Activated CD8-positive, alpha-beta memory T cell treated with anti-CD3 and anti-CD28 coated beads, Interleukin-2, amount 50 U/mL, for 24 hours (primary cell): ENCODE results near the gene LRP10.
"Not testable (repeated sequence)": the region's sequence is repeated elsewhere in the genome, so short reads cannot be mapped to it uniquely, and the experiment has no call there.

ENCODE experiments used
- DNase-seq: peaks from one replicate; pipeline ENCODE4 v3.0.0-alpha.2; 2020; ENCODE audit errors: extremely low read depth

Gene LRP10, protein sequence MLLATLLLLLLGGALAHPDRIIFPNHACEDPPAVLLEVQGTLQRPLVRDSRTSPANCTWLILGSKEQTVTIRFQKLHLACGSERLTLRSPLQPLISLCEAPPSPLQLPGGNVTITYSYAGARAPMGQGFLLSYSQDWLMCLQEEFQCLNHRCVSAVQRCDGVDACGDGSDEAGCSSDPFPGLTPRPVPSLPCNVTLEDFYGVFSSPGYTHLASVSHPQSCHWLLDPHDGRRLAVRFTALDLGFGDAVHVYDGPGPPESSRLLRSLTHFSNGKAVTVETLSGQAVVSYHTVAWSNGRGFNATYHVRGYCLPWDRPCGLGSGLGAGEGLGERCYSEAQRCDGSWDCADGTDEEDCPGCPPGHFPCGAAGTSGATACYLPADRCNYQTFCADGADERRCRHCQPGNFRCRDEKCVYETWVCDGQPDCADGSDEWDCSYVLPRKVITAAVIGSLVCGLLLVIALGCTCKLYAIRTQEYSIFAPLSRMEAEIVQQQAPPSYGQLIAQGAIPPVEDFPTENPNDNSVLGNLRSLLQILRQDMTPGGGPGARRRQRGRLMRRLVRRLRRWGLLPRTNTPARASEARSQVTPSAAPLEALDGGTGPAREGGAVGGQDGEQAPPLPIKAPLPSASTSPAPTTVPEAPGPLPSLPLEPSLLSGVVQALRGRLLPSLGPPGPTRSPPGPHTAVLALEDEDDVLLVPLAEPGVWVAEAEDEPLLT

DNA sequence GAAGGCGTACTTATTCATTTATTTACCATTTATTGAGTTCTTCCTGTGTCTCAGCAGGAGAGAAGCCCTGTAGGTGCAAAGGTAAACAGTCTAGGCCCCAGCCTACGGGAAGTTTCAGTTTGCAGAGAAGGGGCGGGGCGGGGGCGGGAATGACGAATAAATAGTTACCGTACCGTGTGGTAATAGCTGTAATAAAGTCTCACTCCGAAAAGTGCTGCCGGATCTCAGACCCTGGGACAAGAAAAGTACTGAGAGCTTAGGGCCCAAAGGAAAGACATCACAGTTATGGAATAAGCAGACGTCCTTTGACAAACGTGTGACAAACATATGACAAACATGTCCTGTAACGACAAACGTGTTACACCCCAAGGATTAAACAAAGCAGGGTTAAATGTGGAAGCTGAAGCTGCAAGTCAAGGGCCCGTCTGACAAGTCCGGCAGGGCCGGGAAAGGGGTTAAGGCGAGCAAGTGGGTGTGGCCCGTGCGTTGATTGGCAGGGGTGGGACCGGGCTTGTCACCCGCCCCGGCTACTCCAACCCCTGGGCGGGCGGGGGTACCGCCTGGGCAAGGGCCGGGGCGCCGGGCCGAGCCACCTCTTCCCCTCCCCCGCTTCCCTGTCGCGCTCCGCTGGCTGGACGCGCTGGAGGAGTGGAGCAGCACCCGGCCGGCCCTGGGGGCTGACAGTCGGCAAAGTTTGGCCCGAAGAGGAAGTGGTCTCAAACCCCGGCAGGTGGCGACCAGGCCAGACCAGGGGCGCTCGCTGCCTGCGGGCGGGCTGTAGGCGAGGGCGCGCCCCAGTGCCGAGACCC, at the start of gene LRP10:
LRP10 (plus strand) TSS at position 517 of the 809 bp plus-strand sequence. CDS start 564 bp downstream, outside the sequence.
- DNase-seq: no peak

GRCh38 chr14:22822016-22822570, 49.4 kb upstream of the LRP10 start:
- no peak for DNase-seq

- DNase-seq: peak; percentile 20
Measured at GRCh38 chr14:22822571-22823098, 48.9 kb upstream of the LRP10 start.

GRCh38 chr14:22824711-22825359, 46.7 kb upstream of the LRP10 start:
- no peak for DNase-seq

GRCh38 chr14:22829076-22829660, 42.4 kb upstream of the LRP10 start:
- not testable (repeated sequence) for DNase-seq

- peak; percentile 76 for DNase-seq
Measured at GRCh38 chr14:22829661-22830442, 41.7 kb upstream of the LRP10 start, which contains the start of gene MRPL52. Gene MRPL52 (plus strand): TSS chr14:22829887. CDS start chr14:22829913, 26 bp downstream.

DNA sequence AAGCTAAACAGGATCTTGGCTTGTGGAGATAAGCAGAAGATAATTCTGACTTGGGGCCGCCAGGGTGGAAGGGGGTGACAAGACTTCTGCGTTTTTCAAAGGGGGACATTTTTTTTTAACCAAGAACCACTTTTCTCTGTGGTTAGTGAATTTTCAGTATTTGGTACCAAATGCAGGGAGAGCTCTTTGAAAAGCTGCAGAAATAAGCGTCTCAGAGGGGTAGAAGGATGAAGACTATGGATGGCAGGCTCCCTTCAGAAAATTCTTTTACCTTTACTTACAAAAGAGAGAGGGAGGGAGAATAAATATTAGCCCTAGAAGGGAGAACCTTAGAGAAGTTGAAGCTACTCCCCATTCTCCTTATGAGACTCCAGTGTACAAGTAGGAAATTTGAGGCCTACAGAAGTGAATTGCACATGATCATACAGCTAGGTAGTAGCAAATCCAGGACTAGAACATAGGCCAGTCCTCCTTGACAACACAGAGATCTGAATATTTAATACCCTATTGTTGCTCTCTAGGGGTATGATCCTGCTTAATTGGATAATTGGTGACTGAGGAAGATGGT, 41.0 kb upstream of the LRP10 start:
- no peak for DNase-seq

DNA sequence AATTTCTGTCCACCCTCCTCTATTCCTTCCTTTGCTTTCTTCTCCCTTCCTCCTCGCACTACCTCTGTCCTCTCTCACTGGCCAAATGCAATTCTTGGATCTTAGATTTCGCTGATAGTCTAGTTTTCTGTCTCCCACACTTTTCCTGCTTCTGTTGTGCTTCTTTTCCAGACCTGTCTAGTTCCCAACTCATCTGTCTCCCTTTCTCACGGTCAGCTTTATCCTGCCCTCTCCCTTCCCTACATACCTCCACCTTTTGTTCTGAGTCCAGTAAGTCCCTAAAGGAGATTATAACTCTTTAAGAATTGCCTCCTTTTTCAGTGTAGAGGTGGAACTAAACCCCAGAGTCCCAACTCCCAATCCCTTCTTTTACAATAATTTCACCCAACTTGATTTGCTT, 36.0 kb upstream of the LRP10 start:
- no peak for DNase-seq

DNA sequence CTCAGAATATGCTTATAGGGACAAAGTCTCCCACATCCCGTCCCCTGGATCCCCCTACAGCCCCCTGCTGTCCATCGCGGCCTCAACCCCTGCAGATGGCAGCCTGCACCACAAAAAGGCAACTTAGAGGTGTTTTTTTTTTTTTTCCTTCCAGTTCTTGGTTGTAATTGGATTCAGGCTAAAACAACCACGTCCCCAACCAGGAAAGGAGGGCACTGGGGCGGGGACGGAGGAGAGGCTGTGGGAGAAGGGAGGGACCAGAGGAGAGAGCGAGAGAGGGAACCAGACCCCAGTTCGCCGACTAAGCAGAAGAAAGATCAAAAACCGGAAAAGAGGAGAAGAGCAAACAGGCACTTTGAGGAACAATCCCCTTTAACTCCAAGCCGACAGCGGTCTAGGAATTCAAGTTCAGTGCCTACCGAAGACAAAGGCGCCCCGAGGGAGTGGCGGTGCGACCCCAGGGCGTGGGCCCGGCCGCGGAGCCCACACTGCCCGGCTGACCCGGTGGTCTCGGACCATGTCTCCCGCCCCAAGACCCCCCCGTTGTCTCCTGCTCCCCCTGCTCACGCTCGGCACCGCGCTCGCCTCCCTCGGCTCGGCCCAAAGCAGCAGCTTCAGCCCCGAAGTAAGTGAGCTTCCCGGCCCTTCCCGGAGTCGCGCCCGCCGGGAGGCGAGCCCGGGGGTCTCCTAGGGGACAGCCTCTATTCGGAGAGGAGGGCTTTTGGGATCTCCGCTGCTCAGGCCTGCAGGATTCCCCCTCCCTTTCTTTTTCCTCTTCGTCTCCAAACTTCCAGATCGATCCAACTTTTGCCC, 35.0 kb upstream of the LRP10 start, which contains the start of gene MMP14:
MMP14 (plus strand) TSS at position 285 of the 813 bp plus-strand sequence; CDS start at position 518, 233 bp downstream.
- DNase-seq: no peak

- no peak for DNase-seq
Measured at GRCh38 chr14:22837114-22837749, 34.3 kb upstream of the LRP10 start.

DNA sequence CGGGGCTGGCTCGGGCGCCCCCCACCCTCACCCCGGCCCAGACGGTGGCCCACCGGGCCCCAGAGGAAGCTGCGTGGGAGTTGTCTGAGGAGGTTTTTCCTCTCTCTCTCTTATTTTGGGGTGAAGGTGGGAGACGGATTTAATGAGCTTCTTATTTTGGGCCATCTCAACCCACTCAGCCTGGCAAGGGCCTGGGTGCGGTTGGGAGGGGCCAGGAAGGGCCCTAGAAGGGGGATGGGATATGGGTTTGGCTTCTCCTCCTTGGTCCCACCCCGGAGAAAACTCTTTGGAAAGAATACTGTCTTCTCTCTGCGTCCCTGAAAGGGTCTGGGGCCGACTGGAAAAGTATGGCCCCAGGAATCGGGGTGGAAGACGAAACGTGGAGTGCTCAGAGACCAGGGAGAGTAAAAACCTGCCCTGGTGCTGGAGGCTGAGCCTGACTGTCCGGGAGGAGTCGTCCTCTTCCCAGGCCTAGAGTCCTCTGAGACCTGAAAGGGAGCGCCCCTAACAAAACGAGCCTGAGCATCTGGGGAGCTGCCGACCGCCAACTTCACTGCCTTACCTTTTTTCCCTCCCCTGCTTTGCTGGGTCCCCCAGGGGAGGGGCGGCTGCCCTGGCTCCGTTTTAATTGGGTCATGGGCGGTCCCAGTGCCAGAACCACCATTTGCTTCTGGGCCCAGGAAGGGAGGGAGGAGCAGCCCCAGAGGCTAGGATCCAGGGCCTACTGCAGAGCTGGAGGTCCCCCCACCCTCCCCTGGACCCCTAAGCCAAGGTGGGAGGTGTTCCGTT, 33.6 kb upstream of the LRP10 start:
- DNase-seq: no peak

DNA sequence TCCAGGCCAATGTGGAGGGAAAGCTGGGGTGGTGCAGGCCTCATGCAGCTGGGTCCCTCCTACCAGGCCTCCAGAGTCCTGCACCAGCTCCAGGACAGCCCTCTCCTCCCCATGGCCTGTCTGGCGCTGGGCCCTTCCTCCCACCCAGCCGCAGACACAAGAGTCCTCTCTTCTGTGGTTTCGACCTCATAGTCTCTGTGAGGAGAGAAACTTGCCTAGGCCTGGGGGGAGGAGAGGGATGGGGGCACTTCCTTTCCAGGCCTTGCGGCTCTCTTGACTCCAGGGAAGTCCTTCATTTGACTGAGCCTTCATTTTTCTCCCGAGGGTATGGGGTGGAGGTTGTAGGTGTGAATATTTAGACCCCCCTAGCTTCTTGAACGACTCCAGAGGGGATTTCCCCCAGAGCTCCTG, 32.9 kb upstream of the LRP10 start:
- no peak for DNase-seq

DNA sequence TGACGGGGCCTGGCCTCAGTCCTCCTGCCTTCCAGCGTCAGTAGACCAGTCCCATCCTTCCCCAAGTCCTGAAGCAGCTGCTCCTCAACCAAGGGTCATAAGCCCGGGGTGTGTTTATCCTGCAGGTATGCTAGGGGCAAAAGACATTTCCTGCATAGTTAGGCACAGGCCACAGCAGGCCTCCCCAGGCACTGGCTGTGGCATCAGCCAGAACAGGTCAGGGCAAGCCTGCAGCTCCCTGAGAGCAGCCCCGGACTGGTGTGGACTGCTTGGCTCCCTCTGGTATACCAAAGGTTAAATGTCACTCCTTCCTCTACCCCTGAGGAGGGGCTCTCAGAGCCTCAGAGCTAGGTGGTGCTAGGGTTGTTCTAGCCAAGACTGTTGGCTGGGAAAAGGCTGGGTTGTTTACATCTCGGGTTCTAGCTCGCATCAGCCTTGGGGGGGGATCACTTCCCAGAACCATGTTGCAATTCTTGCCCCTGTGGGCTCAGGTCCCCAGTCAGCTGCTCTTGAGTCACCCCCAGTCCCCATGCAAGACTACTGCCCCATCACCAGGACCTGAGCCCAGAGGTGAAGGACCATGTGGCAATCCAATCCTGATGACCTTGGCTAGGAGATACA, 32.3 kb upstream of the LRP10 start:
- no peak for DNase-seq

GRCh38 chr14:22841311-22841710, 30.2 kb upstream of the LRP10 start:
- no peak for DNase-seq

DNA sequence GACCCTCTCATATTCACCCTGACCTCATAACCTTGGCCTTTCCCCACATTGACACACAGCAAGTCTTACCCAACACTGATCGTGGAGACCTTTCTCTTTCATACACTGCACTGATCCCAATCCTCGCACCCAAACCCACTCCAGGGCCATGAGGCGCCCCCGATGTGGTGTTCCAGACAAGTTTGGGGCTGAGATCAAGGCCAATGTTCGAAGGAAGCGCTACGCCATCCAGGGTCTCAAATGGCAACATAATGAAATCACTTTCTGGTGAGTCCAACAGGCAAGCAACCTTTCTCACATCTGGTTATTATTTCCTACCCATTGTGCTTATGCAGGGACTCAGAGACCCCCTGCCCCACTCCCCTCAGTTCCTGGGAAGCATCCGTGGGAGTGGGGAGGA, 29.8 kb upstream of the LRP10 start:
- DNase-seq: no peak

DNA sequence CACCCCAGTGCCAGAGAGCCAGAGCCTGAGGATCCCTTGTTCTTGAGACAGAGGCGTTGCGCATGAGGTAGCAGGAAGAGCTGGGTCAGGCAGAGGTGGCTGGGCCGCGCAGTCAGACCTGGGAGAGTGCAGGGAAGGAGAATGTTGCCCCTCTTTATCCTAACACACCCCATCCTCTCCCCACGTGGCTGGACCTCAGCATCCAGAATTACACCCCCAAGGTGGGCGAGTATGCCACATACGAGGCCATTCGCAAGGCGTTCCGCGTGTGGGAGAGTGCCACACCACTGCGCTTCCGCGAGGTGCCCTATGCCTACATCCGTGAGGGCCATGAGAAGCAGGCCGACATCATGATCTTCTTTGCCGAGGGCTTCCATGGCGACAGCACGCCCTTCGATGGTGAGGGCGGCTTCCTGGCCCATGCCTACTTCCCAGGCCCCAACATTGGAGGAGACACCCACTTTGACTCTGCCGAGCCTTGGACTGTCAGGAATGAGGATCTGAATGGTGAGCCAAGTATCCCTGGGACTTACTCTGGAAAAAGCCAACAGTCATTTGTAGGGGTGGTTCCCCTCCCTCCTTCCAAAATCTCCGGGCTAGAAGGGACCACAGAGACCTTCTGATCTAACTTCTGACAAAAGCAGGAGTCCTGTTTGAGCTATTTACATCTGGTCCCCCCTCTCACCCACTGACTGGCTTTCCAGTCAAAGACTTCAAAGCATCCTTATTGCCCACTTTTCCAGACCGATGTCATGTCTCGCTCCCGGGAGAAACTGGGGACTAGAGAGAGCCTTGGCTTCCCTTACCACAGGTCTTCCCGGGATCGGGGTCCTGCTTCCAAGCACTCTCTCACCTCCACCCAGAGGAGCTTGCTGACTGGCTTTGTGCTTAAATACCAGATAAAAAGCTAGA, 29.1 kb upstream of the LRP10 start:
- no peak for DNase-seq
